ENCODE results near the gene SENP8. TPM values are rescaled to one million over a fixed set of nuclear protein-coding genes. Genes with fewer than 3 reads are reported as not detected.

SENP8 gene
- total RNA-seq, 1 donor from 2014 or later = 6.1 TPM

- H3K36me3 Mint-ChIP-seq = no peaks in the 10 kb centered on the region
- no peak overlapping the region for H3K4me3 Mint-ChIP-seq
- no peak for DNase-seq (ENCODE audit: extremely low spot score, unreplicated experiment)
- H3K27me3 Mint-ChIP-seq = no peaks in the 10 kb centered on the region
- H3K4me1 Mint-ChIP-seq (ENCODE audit: unreplicated experiment) = no peaks in the 10 kb centered on the region
- no peaks in the 10 kb centered on the region for H3K9me3 Mint-ChIP-seq
- no peak overlapping the region for H3K27ac Mint-ChIP-seq
- TF ChIP-seq CTCF (conservative IDR thresholded peaks at IDR 0.05) = no peak
Observed at GRCh38 chr15:72146934-72147333, 28.7 kb downstream of the SENP8 start.

GRCh38 chr15:72147418-72147817 is 29.2 kb downstream of the SENP8 start:
- H3K4me3 Mint-ChIP-seq = no peak overlapping the region
- H3K36me3 Mint-ChIP-seq = no peaks in the 10 kb centered on the region
- H3K4me1 Mint-ChIP-seq (ENCODE audit: unreplicated experiment) = no peaks in the 10 kb centered on the region
- no peaks in the 10 kb centered on the region for H3K27me3 Mint-ChIP-seq
- no peak overlapping the region for H3K27ac Mint-ChIP-seq
- H3K9me3 Mint-ChIP-seq = no peaks in the 10 kb centered on the region
- no peak for DNase-seq (ENCODE audit: extremely low spot score, unreplicated experiment)
- TF ChIP-seq CTCF (conservative IDR thresholded peaks at IDR 0.05) = no peak

- H3K27me3 Mint-ChIP-seq = no peaks in the 10 kb centered on the region
- TF ChIP-seq CTCF (conservative IDR thresholded peaks at IDR 0.05) = no peak
- H3K9me3 Mint-ChIP-seq = no peaks in the 10 kb centered on the region
- no peak overlapping the region for H3K4me3 Mint-ChIP-seq
- peaks cover 10% of the 10 kb centered on the region for H3K4me1 Mint-ChIP-seq (ENCODE audit: unreplicated experiment)
- H3K36me3 Mint-ChIP-seq = no peaks in the 10 kb centered on the region
- no peak overlapping the region for H3K27ac Mint-ChIP-seq
- no peak for DNase-seq (ENCODE audit: extremely low spot score, unreplicated experiment)
Observed at GRCh38 chr15:72153269-72154000, 35.2 kb downstream of the SENP8 start.

- no peak for DNase-seq (ENCODE audit: extremely low spot score, unreplicated experiment)
- H3K4me3 Mint-ChIP-seq = no peak overlapping the region
- H3K27me3 Mint-ChIP-seq = no peaks in the 10 kb centered on the region
- TF ChIP-seq CTCF (conservative IDR thresholded peaks at IDR 0.05) = no peak
- H3K9me3 Mint-ChIP-seq = no peaks in the 10 kb centered on the region
- peaks cover 10% of the 10 kb centered on the region for H3K4me1 Mint-ChIP-seq (ENCODE audit: unreplicated experiment)
- no peak overlapping the region for H3K27ac Mint-ChIP-seq
- H3K36me3 Mint-ChIP-seq = no peaks in the 10 kb centered on the region
Observed at GRCh38 chr15:72154316-72154715, 36.1 kb downstream of the SENP8 start.

GRCh38 chr15:72155003-72155621 is 36.9 kb downstream of the SENP8 start:
- no peak for DNase-seq (ENCODE audit: extremely low spot score, unreplicated experiment)

More at GRCh38 chr15:72155003-72155621, 36.9 kb downstream of the SENP8 start:
- Mint-ChIP-seq H3K27me3 (no peaks in the 10 kb centered on the region), H3K4me1 (ENCODE audit: unreplicated experiment) (peaks cover 10% of the 10 kb centered on the region), H3K4me3 (peak overlapping the region; percentile 80), H3K9me3 (no peaks in the 10 kb centered on the region), H3K36me3 (no peaks in the 10 kb centered on the region), H3K27ac (peak overlapping the region; percentile 62)
- no peak for TF ChIP-seq CTCF (conservative IDR thresholded peaks at IDR 0.05)
